Measurements from ENCODE around the gene ASIC2.

ASIC2 gene

GRCh38 chr17:33273743-33274410 is 19.2 kb downstream of the ASIC2 start:
- Histone ChIP-seq H3K4me3 (replicated peaks; ENCODE audit: insufficient read depth, low read length) (no peak overlapping the region), H3K27ac (replicated peaks) (no peak overlapping the region), H3K27me3 (ENCODE audit: insufficient read depth, poor library complexity, severe bottlenecking) (no peaks in the 10 kb centered on the region)
- no peak for DNase-seq (ENCODE audit: low read depth in 1 of 2, low spot score in 1 of 2)
- TF ChIP-seq REST (IDR thresholded peaks at IDR 0.05; ENCODE audit: insufficient replicate concordance, low read depth) (no peak), GABPA (IDR thresholded peaks at IDR 0.05; ENCODE audit: low read depth) (no peak), SPI1 (IDR thresholded peaks at IDR 0.05; ENCODE audit: borderline replicate concordance, low read depth) (no peak), POLR2AphosphoS5 (IDR thresholded peaks at IDR 0.05; ENCODE audit: low read depth) (no peak), CTCF (IDR thresholded peaks at IDR 0.05; ENCODE audit: insufficient read depth, low read length) (no peak)

- Histone ChIP-seq H3K4me3 (replicated peaks; ENCODE audit: insufficient read depth, low read length) (no peak overlapping the region), H3K27me3 (ENCODE audit: insufficient read depth, poor library complexity, severe bottlenecking) (no peaks in the 10 kb centered on the region), H3K27ac (replicated peaks) (no peak overlapping the region)
- TF ChIP-seq POLR2AphosphoS5 (IDR thresholded peaks at IDR 0.05; ENCODE audit: low read depth) (no peak), CTCF (IDR thresholded peaks at IDR 0.05; ENCODE audit: insufficient read depth, low read length) (no peak)
- DNase-seq (ENCODE audit: low read depth in 1 of 2, low spot score in 1 of 2) = no peak
Measured at GRCh38 chr17:33273271-33273670, 19.8 kb downstream of the ASIC2 start.

- no peak overlapping the region for H3K4me3 ChIP-seq (replicated peaks; ENCODE audit: insufficient read depth, low read length)
- H3K27ac ChIP-seq (replicated peaks) = no peak overlapping the region
- no peak for TF ChIP-seq POLR2AphosphoS5 (IDR thresholded peaks at IDR 0.05; ENCODE audit: low read depth)
- TF ChIP-seq REST (IDR thresholded peaks at IDR 0.05; ENCODE audit: insufficient replicate concordance, low read depth) = no peak
- TF ChIP-seq SPI1 (IDR thresholded peaks at IDR 0.05; ENCODE audit: borderline replicate concordance, low read depth) = no peak
- no peak for TF ChIP-seq CTCF (IDR thresholded peaks at IDR 0.05; ENCODE audit: insufficient read depth, low read length)
- no peak for TF ChIP-seq GABPA (IDR thresholded peaks at IDR 0.05; ENCODE audit: low read depth)
- DNase-seq (ENCODE audit: low read depth in 1 of 2, low spot score in 1 of 2) = no peak
- H3K27me3 ChIP-seq (ENCODE audit: insufficient read depth, poor library complexity, severe bottlenecking) = no peaks in the 10 kb centered on the region
Measured at GRCh38 chr17:33272438-33272837, 20.7 kb downstream of the ASIC2 start.

Measured in HL-60 (cell line).